Stimulated activated CD4-positive, alpha-beta T cell treated with anti-CD3 and anti-CD28 coated beads, Interleukin-12 subunit alpha, Interleukin-12 subunit beta, amount 100 ng/mL, for 48 hours (primary cell): ENCODE data around the gene SLC17A5.
"Not testable (repeated sequence)": the region's sequence is repeated elsewhere in the genome, so short reads cannot be mapped to it uniquely, and the experiment has no call there.

Source experiments
- DNase-seq, 3 donors: peaks; one replicate each; pipeline ENCODE4 v3.0.0-alpha.2; 2020; ENCODE audit warnings: low read depth in 2 of 3, low spot score in 1 of 3

The SLC17A5 gene

GRCh38 chr6:73623480-73623879 lies 30.3 kb downstream of the SLC17A5 start:
- DNase-seq: not testable (repeated sequence)

GRCh38 chr6:73618082-73618481 lies 35.7 kb downstream of the SLC17A5 start:
- not testable (repeated sequence) for DNase-seq

- DNase-seq: no peak
Observed at GRCh38 chr6:73614802-73615201, 39.0 kb downstream of the SLC17A5 start.

GRCh38 chr6:73613806-73614536 lies 39.8 kb downstream of the SLC17A5 start:
- DNase-seq: no peak

GRCh38 chr6:73612611-73613010 lies 41.2 kb downstream of the SLC17A5 start:
- no peak for DNase-seq

- peak in 1 of 3 donors; percentile 37 for DNase-seq
Observed at GRCh38 chr6:73610444-73611275, 43.1 kb downstream of the SLC17A5 start.

- DNase-seq: no peak
Observed at GRCh38 chr6:73608761-73609160, 45.0 kb downstream of the SLC17A5 start.

- no peak for DNase-seq
Observed at GRCh38 chr6:73606428-73606827, 47.4 kb downstream of the SLC17A5 start.

- no peak for DNase-seq
Observed at GRCh38 chr6:73604461-73604860, 49.3 kb downstream of the SLC17A5 start.

GRCh38 chr6:73604020-73604419 lies 49.8 kb downstream of the SLC17A5 start:
- no peak for DNase-seq

- no peak for DNase-seq
Observed at GRCh38 chr6:73586416-73586974, 67.3 kb downstream of the SLC17A5 start.

- no peak for DNase-seq
Observed at GRCh38 chr6:73585566-73586415, 68.0 kb downstream of the SLC17A5 start.

GRCh38 chr6:73581293-73581692 lies 72.5 kb downstream of the SLC17A5 start:
- no peak for DNase-seq

- DNase-seq: peak; percentile 69 to 75 (median 74)
Observed at GRCh38 chr6:73580247-73581149, 73.3 kb downstream of the SLC17A5 start.

GRCh38 chr6:73579851-73580246 lies 73.9 kb downstream of the SLC17A5 start:
- DNase-seq: no peak

GRCh38 chr6:73579389-73579788 lies 74.4 kb downstream of the SLC17A5 start:
- no peak for DNase-seq

GRCh38 chr6:73577676-73578075 lies 76.1 kb downstream of the SLC17A5 start:
- DNase-seq: no peak

GRCh38 chr6:73572531-73572930 lies 81.3 kb downstream of the SLC17A5 start:
- DNase-seq: not testable (repeated sequence)

GRCh38 chr6:73571218-73572181 lies 82.3 kb downstream of the SLC17A5 start:
- not testable (repeated sequence) for DNase-seq
